Measurements from ENCODE around the gene PELO.
"Not testable (repeated sequence)": the region's sequence is repeated elsewhere in the genome, so short reads cannot be mapped to it uniquely, and the experiment has no call there.

Gene PELO

GRCh38 chr5:52802272-52802973, 14.7 kb downstream of the PELO start:
- no peak for DNase-seq

GRCh38 chr5:52802974-52803336, 15.2 kb downstream of the PELO start:
- peak; percentile 53 to 58 for DNase-seq

GRCh38 chr5:52804387-52804791, 16.7 kb downstream of the PELO start:
- peak in 1 of 2 donors; percentile 25 for DNase-seq

GRCh38 chr5:52804981-52805380, 17.3 kb downstream of the PELO start:
- DNase-seq = peak; percentile 38 to 39

GRCh38 chr5:52805615-52806014, 17.9 kb downstream of the PELO start:
- DNase-seq = peak in 1 of 2 donors; percentile 14

GRCh38 chr5:52807037-52807436, 19.3 kb downstream of the PELO start:
- DNase-seq = no peak

- no peak for DNase-seq
These were observed 20.0 kb downstream of the PELO start for GRCh38 chr5:52807723-52808122.

- DNase-seq = no peak
These were observed 20.7 kb downstream of the PELO start for GRCh38 chr5:52808316-52808901.

- DNase-seq = peak; percentile 55 to 64
These were observed 22.2 kb downstream of the PELO start for GRCh38 chr5:52809884-52810283.

- no peak for DNase-seq
These were observed 22.7 kb downstream of the PELO start for GRCh38 chr5:52810426-52810825.

- DNase-seq = peak; percentile 90 to 94
These were observed 23.5 kb downstream of the PELO start for GRCh38 chr5:52811067-52811749.

- no peak for DNase-seq
These were observed 26.8 kb downstream of the PELO start for GRCh38 chr5:52814352-52815148.

GRCh38 chr5:52817818-52818217, 30.1 kb downstream of the PELO start:
- no peak for DNase-seq

- DNase-seq = no peak
These were observed 30.6 kb downstream of the PELO start for GRCh38 chr5:52818360-52818759.

- not testable (repeated sequence) for DNase-seq
These were observed 31.1 kb downstream of the PELO start for GRCh38 chr5:52818807-52819206.

- DNase-seq = no peak
These were observed 34.2 kb downstream of the PELO start for GRCh38 chr5:52821901-52822300.

GRCh38 chr5:52822437-52822836, 34.7 kb downstream of the PELO start:
- DNase-seq = no peak

- peak; percentile 25 to 32 for DNase-seq
These were observed 37.1 kb downstream of the PELO start for GRCh38 chr5:52824827-52825226.

- DNase-seq = no peak
These were observed 38.1 kb downstream of the PELO start for GRCh38 chr5:52825826-52826225.

GRCh38 chr5:52827815-52828214, 40.1 kb downstream of the PELO start:
- DNase-seq = no peak

- no peak for DNase-seq
These were observed 41.9 kb downstream of the PELO start for GRCh38 chr5:52829664-52830063.

GRCh38 chr5:52830650-52831049, 42.9 kb downstream of the PELO start:
- DNase-seq = no peak

GRCh38 chr5:52831786-52832511, 44.2 kb downstream of the PELO start:
- DNase-seq = peak; percentile 11 to 42

Data from inflammatory macrophage treated with lipopolysaccharide for 1 hour (primary cell).